Measurements from ENCODE around the gene ENTREP1. TPM values are rescaled to one million over a fixed set of nuclear protein-coding genes. Genes with fewer than 3 reads are reported as not detected.
"Not testable (repeated sequence)": the region's sequence is repeated elsewhere in the genome, so short reads cannot be mapped to it uniquely, and the experiment has no call there.

The ENTREP1 gene
- total RNA-seq, 4 donors from 2014 or later, result 2.2 to 23.2 (median 9.0) TPM

- intact Hi-C loops (cut with DNase I; ENCODE audit: low total_unique reads), result no loop called here
- Histone ChIP-seq H3K27ac (no peak overlapping the region), H3K4me1 (no peaks in the 10 kb centered on the region), H3K27me3 (no peaks in the 10 kb centered on the region), H3K9me3 (no peaks in the 10 kb centered on the region), H3K4me3 (no peak overlapping the region), H3K36me3 (no peaks in the 10 kb centered on the region)
- no peak for DNase-seq
- in situ Hi-C loops (cut with MboI; ENCODE audit: low pct_ligation_motif_present in 1 of 4, low pct_unique_long_range_greater_than_20kb in 1 of 4, low sequenced_read_pairs in 3 of 4), result no loop called here
- 59 to 60% methylated on average over 5 to 12 of the region's 12 CpGs for WGBS, 2 donors (ENCODE audit: low coverage in 1 of 2)
- TF ChIP-seq POLR2A (IDR thresholded peaks at IDR 0.05) (no peak), EP300 (IDR thresholded peaks at IDR 0.05; ENCODE audit: low read depth) (no peak), CTCF (IDR thresholded peaks at IDR 0.05) (no peak), POLR2AphosphoS5 (IDR thresholded peaks at IDR 0.05) (no peak)
Observed at GRCh38 chr9:69397384-69398214, 72.6 kb downstream of the ENTREP1 start.

- in situ Hi-C loops (cut with MboI; ENCODE audit: low pct_ligation_motif_present in 1 of 4, low pct_unique_long_range_greater_than_20kb in 1 of 4, low sequenced_read_pairs in 3 of 4), result loop anchor here in 1 of 4 donors (25.0 kb wide), 1 partner anchor 512 kb away; no protein-coding TSS in a partner anchor
- no peaks in the 10 kb centered on the region for H3K36me3 ChIP-seq
- 71 to 75% methylated on average over 1 of the region's 1 CpG for WGBS, 2 donors (ENCODE audit: low coverage in 1 of 2)
- TF ChIP-seq POLR2AphosphoS5 (IDR thresholded peaks at IDR 0.05) (no peak), CTCF (IDR thresholded peaks at IDR 0.05) (no peak), POLR2A (IDR thresholded peaks at IDR 0.05) (no peak), EP300 (IDR thresholded peaks at IDR 0.05; ENCODE audit: low read depth) (no peak)
- H3K27ac ChIP-seq, result no peak overlapping the region
- H3K27me3 ChIP-seq, result no peaks in the 10 kb centered on the region
- H3K9me3 ChIP-seq, result no peaks in the 10 kb centered on the region
- H3K4me3 ChIP-seq, result no peak overlapping the region
- H3K4me1 ChIP-seq, result no peaks in the 10 kb centered on the region
- DNase-seq, result no peak
- intact Hi-C loops (cut with DNase I; ENCODE audit: low total_unique reads), result no loop called here
Observed at GRCh38 chr9:69400470-69400869, 75.5 kb downstream of the ENTREP1 start.

GRCh38 chr9:69409936-69410335, 84.9 kb downstream of the ENTREP1 start:
- intact Hi-C loops (cut with DNase I; ENCODE audit: low total_unique reads); H3K36me3 ChIP-seq; H3K27ac ChIP-seq; H3K4me1 ChIP-seq; H3K9me3 ChIP-seq; DNase-seq; H3K4me3 ChIP-seq; H3K27me3 ChIP-seq: not testable (repeated sequence)
- in situ Hi-C loops (cut with MboI; ENCODE audit: low pct_ligation_motif_present in 1 of 4, low pct_unique_long_range_greater_than_20kb in 1 of 4, low sequenced_read_pairs in 3 of 4), result loop anchor here in 2 of 4 donors (10.0 to 25.0 kb wide), 2 partner anchors 145 to 502 kb away; no protein-coding TSS in a partner anchor
- 45 to 72% methylated on average over 4 to 6 of the region's 6 CpGs for WGBS, 2 donors (ENCODE audit: low coverage in 1 of 2)

- Histone ChIP-seq H3K4me3 (no peak overlapping the region), H3K27ac (no peak overlapping the region), H3K9me3 (no peaks in the 10 kb centered on the region), H3K4me1 (no peaks in the 10 kb centered on the region), H3K36me3 (no peaks in the 10 kb centered on the region), H3K27me3 (peaks cover 5% of the 10 kb centered on the region)
- no peak for DNase-seq
- 98 to 100% methylated on average over 3 of the region's 3 CpGs for WGBS, 2 donors (ENCODE audit: low coverage in 1 of 2)
- in situ Hi-C loops (cut with MboI; ENCODE audit: low pct_ligation_motif_present in 1 of 4, low pct_unique_long_range_greater_than_20kb in 1 of 4, low sequenced_read_pairs in 3 of 4) (loop anchor here in 2 of 4 donors (10.0 to 25.0 kb wide), 2 partner anchors 144 to 501 kb away; no protein-coding TSS in a partner anchor), intact Hi-C loops (cut with DNase I; ENCODE audit: low total_unique reads) (no loop called here)
- TF ChIP-seq POLR2AphosphoS5 (IDR thresholded peaks at IDR 0.05) (no peak), POLR2A (IDR thresholded peaks at IDR 0.05) (no peak), CTCF (IDR thresholded peaks at IDR 0.05) (no peak), EP300 (IDR thresholded peaks at IDR 0.05; ENCODE audit: low read depth) (no peak)
Observed at GRCh38 chr9:69411246-69411645, 86.2 kb downstream of the ENTREP1 start.
